GM10266 (cell line): ENCODE data around the gene CCDC183.
A peak's percentile ranks its signal among the peaks of the same experiment; 100 is the strongest.
"Not testable (repeated sequence)": the region's sequence is repeated elsewhere in the genome, so short reads cannot be mapped to it uniquely, and the experiment has no call there.

Experiments used
- DNase-seq: peaks from one replicate; pipeline ENCODE4 v3.0.0; 2012; ENCODE audit errors: extremely low spot score
- CTCF ChIP-seq: IDR thresholded peaks from 2 replicates; pipeline ENCODE4 v1.5.1; 2012; ENCODE audit warnings: mild to moderate bottlenecking, low read depth; ENCODE audit not compliant: control insufficient read depth, insufficient read depth; ENCODE audit errors: missing control alignments

CCDC183 gene

DNA sequence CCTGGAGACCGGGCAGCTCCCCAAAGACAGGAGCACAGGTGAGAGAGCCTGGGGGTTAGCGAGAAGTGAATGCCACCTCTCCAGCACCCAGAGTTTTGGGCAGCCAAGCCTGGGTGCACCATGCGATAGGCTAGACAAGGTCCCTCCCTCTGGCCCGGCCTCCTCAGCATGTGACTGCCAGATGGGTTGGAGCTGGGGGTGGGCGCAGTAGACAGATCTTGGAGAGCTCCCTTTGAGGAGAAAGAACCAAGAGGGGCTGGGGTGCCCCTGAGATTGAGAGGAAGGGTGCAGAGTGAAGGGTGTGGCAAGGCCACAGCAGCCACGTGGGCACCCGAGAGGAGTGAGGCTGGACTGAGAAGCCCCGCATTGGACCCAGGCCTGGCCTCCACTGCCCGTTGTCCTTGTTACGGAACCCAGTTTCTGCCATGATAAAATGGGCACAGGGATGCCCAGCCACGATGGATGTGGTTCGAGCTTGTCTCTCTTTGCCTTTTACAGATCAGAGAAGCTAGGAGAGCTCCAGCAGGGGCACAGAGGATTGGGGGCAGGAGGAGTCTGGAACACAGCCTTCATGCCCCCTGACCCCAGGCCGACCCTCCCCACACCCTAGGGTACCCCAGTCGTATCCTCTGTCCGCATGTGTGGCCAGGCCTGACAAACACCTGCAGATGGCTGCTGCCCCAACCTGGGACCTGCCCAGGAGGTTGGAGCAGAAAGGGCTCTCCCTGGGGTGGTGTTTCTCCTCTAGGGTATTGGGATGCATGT, 3.6 kb upstream of the CCDC183 start:
- DNase-seq: no peak
- TF ChIP-seq CTCF: no peak

DNA sequence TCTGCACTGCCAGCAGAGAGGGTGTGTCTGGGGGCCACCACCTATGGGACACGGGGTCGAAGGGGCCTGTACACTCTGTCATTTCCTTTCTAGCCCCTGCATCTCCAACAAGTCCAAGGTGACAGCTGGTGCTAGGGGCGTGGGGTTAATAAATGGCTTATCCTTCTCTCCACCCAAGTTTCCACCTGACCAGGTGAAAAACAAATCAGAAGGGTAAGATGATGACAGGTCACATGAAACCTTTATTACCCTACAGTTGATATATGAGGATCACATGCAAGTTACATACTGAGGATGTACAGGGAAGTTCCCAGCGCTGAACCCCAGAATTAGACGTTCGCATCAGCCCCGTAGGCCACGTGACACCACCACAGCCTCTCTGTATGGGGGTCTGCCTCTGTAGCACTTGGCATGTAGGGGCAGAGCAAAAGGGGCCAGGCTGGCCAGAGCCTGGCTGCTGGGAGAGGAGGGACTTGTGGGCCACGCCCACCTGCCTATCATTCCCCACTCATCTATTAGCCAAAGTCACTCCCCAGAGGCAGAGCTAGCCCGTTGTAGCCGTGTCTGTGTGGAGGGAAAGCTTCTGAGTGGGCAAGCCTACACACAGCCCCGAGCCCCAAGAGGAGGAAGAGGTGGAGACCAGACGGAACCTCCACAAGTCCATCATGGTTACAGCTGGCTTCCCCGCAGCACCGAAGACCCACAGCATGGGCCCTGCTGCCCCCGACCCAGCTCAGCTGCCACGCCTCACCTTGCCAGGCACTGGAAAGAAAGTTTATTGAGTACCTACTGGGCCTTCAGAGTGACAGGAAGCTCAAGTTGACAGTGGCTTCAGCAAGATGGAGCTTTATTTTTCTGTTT, 2.8 kb upstream of the CCDC183 start:
- no peak for DNase-seq
- TF ChIP-seq CTCF: no peak

- TF ChIP-seq CTCF: no peak
- no peak for DNase-seq
These were observed 1.7 kb upstream of the CCDC183 start for GRCh38 chr9:136794281-136794999.

DNA sequence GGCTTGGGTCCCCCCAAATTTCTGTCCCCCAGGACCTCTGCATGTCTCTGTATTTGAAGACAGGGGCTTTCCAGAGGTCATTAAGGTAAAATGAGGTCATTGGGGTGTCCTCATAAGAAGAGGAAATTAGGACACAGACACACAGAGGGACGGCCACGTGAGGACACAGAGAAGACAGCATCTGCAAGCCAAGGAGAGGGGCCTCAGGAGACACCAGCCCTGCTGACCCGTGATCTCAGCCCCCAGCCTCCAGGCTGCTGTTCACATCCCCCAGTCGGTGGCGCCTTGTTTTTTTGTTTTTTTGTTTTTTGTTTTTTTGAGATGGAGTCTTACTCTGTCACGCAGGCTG, 1.2 kb upstream of the CCDC183 start:
- TF ChIP-seq CTCF: no peak
- DNase-seq: no peak

DNA sequence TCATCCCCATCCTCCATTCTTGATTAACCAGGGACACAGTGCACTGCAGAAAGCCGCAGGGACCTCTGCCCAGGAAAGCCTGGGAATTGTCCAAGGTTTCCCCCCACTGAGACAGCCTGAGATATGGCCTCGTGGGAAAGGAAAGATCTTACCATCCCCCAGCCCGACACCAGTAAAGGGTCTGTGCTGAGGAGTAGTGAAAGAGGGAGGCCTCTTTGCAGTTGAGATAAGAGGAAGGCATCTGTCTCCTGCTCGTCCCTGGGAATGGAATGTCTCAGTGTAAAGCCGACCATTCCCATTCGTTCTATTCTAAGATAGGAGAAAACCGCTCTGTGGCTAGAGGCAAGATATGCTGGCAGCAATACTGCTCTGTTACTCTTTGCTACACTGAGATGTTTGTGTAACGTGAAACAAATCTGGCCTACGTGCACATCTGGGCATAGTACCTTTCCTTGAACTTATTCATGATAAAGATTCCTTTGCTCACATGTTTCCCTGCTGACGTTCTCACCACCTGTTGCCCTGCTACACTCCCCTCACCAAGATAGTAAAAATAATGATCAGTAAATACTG, 723 bp downstream of the CCDC183 start:
- not testable (repeated sequence) for DNase-seq

- no peak for TF ChIP-seq CTCF
- no peak for DNase-seq
These were observed 2.6 kb downstream of the CCDC183 start for GRCh38 chr9:136798708-136799078.

- no peak for TF ChIP-seq CTCF
- DNase-seq: peak; percentile 5
These were observed 3.1 kb downstream of the CCDC183 start for GRCh38 chr9:136799079-136799853.
